HFFc6 (cell line): ENCODE results near the gene XG. TPM values are rescaled to one million over a fixed set of nuclear protein-coding genes. Genes with fewer than 3 reads are reported as not detected.
"Not testable (repeated sequence)": the region's sequence is repeated elsewhere in the genome, so short reads cannot be mapped to it uniquely, and the experiment has no call there.

Source experiments
- DNase-seq: peaks from one replicate; pipeline ENCODE4 v3.0.0-alpha.2; 2018
- H3K27ac Mint-ChIP-seq: 2 replicates; pipeline ENCODE4 v1.8.0; 2020; ENCODE audit warnings: mild to moderate bottlenecking, mixed read lengths
- H3K27me3 Mint-ChIP-seq: 2 replicates; pipeline ENCODE4 v1.8.0; 2021; ENCODE audit warnings: mild to moderate bottlenecking, moderate library complexity, mixed read lengths; ENCODE audit not compliant: insufficient read depth
- H3K36me3 Mint-ChIP-seq: 2 replicates; pipeline ENCODE4 v1.8.0; 2021; ENCODE audit warnings: low read depth, mixed read lengths
- H3K4me1 Mint-ChIP-seq: 2 replicates; pipeline ENCODE4 v1.8.0; 2020; ENCODE audit warnings: low read depth, mixed read lengths
- H3K4me3 Mint-ChIP-seq: 2 replicates; pipeline ENCODE4 v1.8.0; 2020; ENCODE audit warnings: mild to moderate bottlenecking, moderate library complexity, mixed read lengths
- H3K9me3 Mint-ChIP-seq: 2 replicates; pipeline ENCODE4 v1.8.0; 2020; ENCODE audit warnings: mild to moderate bottlenecking, mixed read lengths
- CTCF ChIP-seq: fragments of 200-600 bp; sonication (generic); IDR thresholded peaks from 2 replicates; pipeline ENCODE4 v1.5.0; 2021; ENCODE audit warnings: antibody characterized with exemption, mild to moderate bottlenecking
- total RNA-seq, 6 experiments: library from RNA; stranded (reverse); fragmentation: NEBNext Ultra II Directional; extraction: Animal tissue kit (Norgen Biotek cat#: 25700); gene quantifications; 2 replicates in 1 of 6; 3 replicates in 5 of 6; pipeline ENCODE4 v1.2.3, GENCODE V29; 2021

Gene XG
- total RNA-seq, 6 experiments from 2014 or later = 0.07 to 0.48 (median 0.31) TPM; not detected in 1

- H3K27me3 Mint-ChIP-seq = peaks cover 4% of the 10 kb centered on the region; the same call in 1 of the 2 replicates
- peaks cover 50% of the 10 kb centered on the region for H3K36me3 Mint-ChIP-seq
- no peak for DNase-seq
- H3K27ac Mint-ChIP-seq = no peak overlapping the region; the same call in 1 of the 2 replicates
- no peaks in the 10 kb centered on the region for H3K9me3 Mint-ChIP-seq
- no peaks in the 10 kb centered on the region; the same call in 1 of the 2 replicates for H3K4me1 Mint-ChIP-seq
- no peak for TF ChIP-seq CTCF
- H3K4me3 Mint-ChIP-seq = no peak overlapping the region
Observed at GRCh38 chrX:2719774-2720447, 31.9 kb upstream of the XG start.

- no peak for TF ChIP-seq CTCF
- peaks cover 57% of the 10 kb centered on the region for H3K36me3 Mint-ChIP-seq
- H3K4me3 Mint-ChIP-seq = no peak overlapping the region
- H3K27ac Mint-ChIP-seq = no peak overlapping the region
- DNase-seq = no peak
- H3K9me3 Mint-ChIP-seq = no peaks in the 10 kb centered on the region
- H3K27me3 Mint-ChIP-seq = no peaks in the 10 kb centered on the region
- no peaks in the 10 kb centered on the region for H3K4me1 Mint-ChIP-seq
Observed at GRCh38 chrX:2723286-2723879, 28.5 kb upstream of the XG start.

- not testable (repeated sequence) for H3K27me3 Mint-ChIP-seq, H3K27ac Mint-ChIP-seq, H3K4me3 Mint-ChIP-seq, H3K4me1 Mint-ChIP-seq, DNase-seq, H3K9me3 Mint-ChIP-seq
- H3K36me3 Mint-ChIP-seq = peaks cover 48% of the 10 kb centered on the region
Observed at GRCh38 chrX:2727264-2727663, 24.6 kb upstream of the XG start.

GRCh38 chrX:2732076-2732475 lies 19.8 kb upstream of the XG start:
- Mint-ChIP-seq H3K4me3 (no peak overlapping the region), H3K27me3 (peaks cover 1% of the 10 kb centered on the region), H3K4me1 (no peaks in the 10 kb centered on the region), H3K27ac (no peak overlapping the region), H3K9me3 (no peaks in the 10 kb centered on the region), H3K36me3 (peaks cover 40% of the 10 kb centered on the region)
- DNase-seq = no peak
- TF ChIP-seq CTCF = no peak

GRCh38 chrX:2732649-2733048 lies 19.2 kb upstream of the XG start:
- no peaks in the 10 kb centered on the region for H3K4me1 Mint-ChIP-seq
- no peak for DNase-seq
- TF ChIP-seq CTCF = no peak
- peaks cover 38% of the 10 kb centered on the region for H3K36me3 Mint-ChIP-seq
- H3K4me3 Mint-ChIP-seq = no peak overlapping the region
- peak overlapping the region; percentile 34 for H3K27ac Mint-ChIP-seq
- peaks cover 1% of the 10 kb centered on the region for H3K27me3 Mint-ChIP-seq
- no peaks in the 10 kb centered on the region for H3K9me3 Mint-ChIP-seq

- no peaks in the 10 kb centered on the region for H3K9me3 Mint-ChIP-seq
- no peaks in the 10 kb centered on the region for H3K4me1 Mint-ChIP-seq
- peaks cover 38% of the 10 kb centered on the region for H3K36me3 Mint-ChIP-seq
- no peak overlapping the region for H3K4me3 Mint-ChIP-seq
- peaks cover 1% of the 10 kb centered on the region for H3K27me3 Mint-ChIP-seq
- no peak for DNase-seq
- H3K27ac Mint-ChIP-seq = peak overlapping the region; percentile 34; the same call in 1 of the 2 replicates
- TF ChIP-seq CTCF = no peak
Observed at GRCh38 chrX:2733286-2733685, 18.6 kb upstream of the XG start.
